Measurements from ENCODE around the gene EEF1A2.
"Not testable (repeated sequence)": the region's sequence is repeated elsewhere in the genome, so short reads cannot be mapped to it uniquely, and the experiment has no call there.

DNA sequence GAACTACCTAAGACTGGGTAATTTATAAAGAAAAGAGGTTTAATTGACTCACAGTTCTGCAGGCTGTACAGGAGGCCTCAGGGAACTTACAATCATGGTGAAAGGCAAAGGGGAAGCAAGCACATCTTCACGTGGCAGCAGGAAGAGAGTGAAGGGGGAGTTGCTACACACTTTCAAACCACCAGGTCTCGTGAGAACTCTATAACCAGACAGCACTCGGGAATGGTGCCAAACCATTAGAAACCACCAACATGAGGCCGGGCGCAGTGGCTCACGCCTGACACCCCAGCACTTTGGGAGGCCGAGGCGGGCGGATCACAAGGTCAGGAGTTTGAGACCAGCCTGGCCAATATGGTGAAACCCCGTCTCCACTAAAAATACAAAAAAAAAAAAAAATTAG lies 15.6 kb upstream of the EEF1A2 start:
- TF ChIP-seq, protein P1, sequence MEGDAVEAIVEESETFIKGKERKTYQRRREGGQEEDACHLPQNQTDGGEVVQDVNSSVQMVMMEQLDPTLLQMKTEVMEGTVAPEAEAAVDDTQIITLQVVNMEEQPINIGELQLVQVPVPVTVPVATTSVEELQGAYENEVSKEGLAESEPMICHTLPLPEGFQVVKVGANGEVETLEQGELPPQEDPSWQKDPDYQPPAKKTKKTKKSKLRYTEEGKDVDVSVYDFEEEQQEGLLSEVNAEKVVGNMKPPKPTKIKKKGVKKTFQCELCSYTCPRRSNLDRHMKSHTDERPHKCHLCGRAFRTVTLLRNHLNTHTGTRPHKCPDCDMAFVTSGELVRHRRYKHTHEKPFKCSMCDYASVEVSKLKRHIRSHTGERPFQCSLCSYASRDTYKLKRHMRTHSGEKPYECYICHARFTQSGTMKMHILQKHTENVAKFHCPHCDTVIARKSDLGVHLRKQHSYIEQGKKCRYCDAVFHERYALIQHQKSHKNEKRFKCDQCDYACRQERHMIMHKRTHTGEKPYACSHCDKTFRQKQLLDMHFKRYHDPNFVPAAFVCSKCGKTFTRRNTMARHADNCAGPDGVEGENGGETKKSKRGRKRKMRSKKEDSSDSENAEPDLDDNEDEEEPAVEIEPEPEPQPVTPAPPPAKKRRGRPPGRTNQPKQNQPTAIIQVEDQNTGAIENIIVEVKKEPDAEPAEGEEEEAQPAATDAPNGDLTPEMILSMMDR (conservative IDR thresholded peaks at IDR 0.05; ENCODE audit: low read depth, low read length) = not testable (repeated sequence)
- TF ChIP-seq RFX5 (IDR thresholded peaks at IDR 0.05; ENCODE audit: low read depth, low read length); RCOR1 (IDR thresholded peaks at IDR 0.05; ENCODE audit: insufficient replicate concordance, low read length); MXI1 (IDR thresholded peaks at IDR 0.05; ENCODE audit: borderline replicate concordance, low read depth, low read length); CEBPB (IDR thresholded peaks at IDR 0.05; ENCODE audit: low read depth, low read length); POLR2A (IDR thresholded peaks at IDR 0.05; ENCODE audit: low read depth, low read length); MAZ (IDR thresholded peaks at IDR 0.05; ENCODE audit: borderline replicate concordance, low read depth, low read length): not testable (repeated sequence)

Data from IMR-90 (cell line).